ENCODE data around the gene RAD50.
A peak's percentile ranks its signal among the peaks of the same experiment; 100 is the strongest.

RAD50 gene

DNA sequence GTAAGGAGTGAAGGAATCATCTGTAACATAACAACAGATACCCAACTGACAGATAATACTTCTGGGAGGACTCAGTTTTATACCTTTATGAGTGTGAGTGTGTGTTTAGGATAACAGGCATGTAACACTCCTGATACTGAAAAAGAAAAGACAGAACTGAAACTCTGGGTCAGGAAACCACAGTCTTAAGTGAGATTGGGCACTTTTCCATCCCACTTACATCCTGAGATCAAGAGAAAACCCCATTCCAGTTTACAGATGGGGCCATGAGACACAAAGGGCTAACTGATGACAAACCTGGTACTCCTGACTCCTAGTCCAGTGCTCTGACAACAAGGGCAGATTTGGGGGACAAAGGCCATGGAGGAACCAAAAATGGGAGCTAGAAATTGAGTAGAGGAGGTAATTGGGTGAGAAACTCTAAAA is 31.5 kb upstream of the RAD50 start:
- peaks cover 48% of the 10 kb centered on the region for H3K4me1 ChIP-seq (ENCODE audit: low read length)
- H3K36me3 ChIP-seq (replicated peaks; ENCODE audit: insufficient read depth, low read length), result no peaks in the 10 kb centered on the region
- no peaks in the 10 kb centered on the region for H3K9me2 ChIP-seq (replicated peaks; ENCODE audit: insufficient read depth, low read length)
- H3K4me2 ChIP-seq (ENCODE audit: low read depth, low read length), result peak overlapping the region; percentile 47; the same call in 1 of the 2 replicates
- no peak overlapping the region for H3K4me3 ChIP-seq (ENCODE audit: low read length)
- DNase-seq, result peak; percentile 90
- no peaks in the 10 kb centered on the region for H3K27me3 ChIP-seq (replicated peaks; ENCODE audit: insufficient read depth, low read length)
- H3K79me2 ChIP-seq (ENCODE audit: low read length), result no peaks in the 10 kb centered on the region
- no peak overlapping the region for H2AFZ ChIP-seq (ENCODE audit: low read length)
- no peaks in the 10 kb centered on the region for H3K9me3 ChIP-seq (replicated peaks; ENCODE audit: insufficient read depth, low read length)
- H3F3A ChIP-seq (ENCODE audit: insufficient read depth, low read length), result peaks cover 36% of the 10 kb centered on the region
- H3K9ac ChIP-seq (ENCODE audit: low read length), result no peak overlapping the region
- H3K27ac ChIP-seq (ENCODE audit: low read length), result peak overlapping the region; percentile 75; the same call in 1 of the 2 replicates
- H4K20me1 ChIP-seq (ENCODE audit: insufficient read depth, low read length), result no peaks in the 10 kb centered on the region
- TF ChIP-seq EZH2phosphoT487 (IDR thresholded peaks at IDR 0.05; ENCODE audit: low read length) (no peak), EZH2 (optimal IDR thresholded peaks at IDR 0.05; ENCODE audit: low read depth, low read length) (no peak), CTCF (IDR thresholded peaks at IDR 0.05; ENCODE audit: low read length) (no peak)

GRCh38 chr5:132526290-132526973 is 30.3 kb upstream of the RAD50 start:
- H3K9me2 ChIP-seq (replicated peaks; ENCODE audit: insufficient read depth, low read length), result no peaks in the 10 kb centered on the region
- H3K4me3 ChIP-seq (ENCODE audit: low read length), result no peak overlapping the region
- no peaks in the 10 kb centered on the region for H3K27me3 ChIP-seq (replicated peaks; ENCODE audit: insufficient read depth, low read length)
- H3K9me3 ChIP-seq (replicated peaks; ENCODE audit: insufficient read depth, low read length), result no peaks in the 10 kb centered on the region
- H4K20me1 ChIP-seq (ENCODE audit: insufficient read depth, low read length), result no peaks in the 10 kb centered on the region
- TF ChIP-seq EZH2phosphoT487 (IDR thresholded peaks at IDR 0.05; ENCODE audit: low read length) (no peak), CTCF (IDR thresholded peaks at IDR 0.05; ENCODE audit: low read length) (peak; percentile 86)
- H3K4me2 ChIP-seq (ENCODE audit: low read depth, low read length), result peak overlapping the region; percentile 62; the same call in 1 of the 2 replicates
- peak overlapping the region; percentile 61 for H2AFZ ChIP-seq (ENCODE audit: low read length)
- no peaks in the 10 kb centered on the region for H3K79me2 ChIP-seq (ENCODE audit: low read length)
- peaks cover 29% of the 10 kb centered on the region for H3F3A ChIP-seq (ENCODE audit: insufficient read depth, low read length)
- peaks cover 43% of the 10 kb centered on the region for H3K4me1 ChIP-seq (ENCODE audit: low read length)
- peak; percentile 70 for DNase-seq
- no peak overlapping the region for H3K9ac ChIP-seq (ENCODE audit: low read length)
- no peaks in the 10 kb centered on the region for H3K36me3 ChIP-seq (replicated peaks; ENCODE audit: insufficient read depth, low read length)
- peak overlapping the region; percentile 75; the same call in 1 of the 2 replicates for H3K27ac ChIP-seq (ENCODE audit: low read length)

DNA sequence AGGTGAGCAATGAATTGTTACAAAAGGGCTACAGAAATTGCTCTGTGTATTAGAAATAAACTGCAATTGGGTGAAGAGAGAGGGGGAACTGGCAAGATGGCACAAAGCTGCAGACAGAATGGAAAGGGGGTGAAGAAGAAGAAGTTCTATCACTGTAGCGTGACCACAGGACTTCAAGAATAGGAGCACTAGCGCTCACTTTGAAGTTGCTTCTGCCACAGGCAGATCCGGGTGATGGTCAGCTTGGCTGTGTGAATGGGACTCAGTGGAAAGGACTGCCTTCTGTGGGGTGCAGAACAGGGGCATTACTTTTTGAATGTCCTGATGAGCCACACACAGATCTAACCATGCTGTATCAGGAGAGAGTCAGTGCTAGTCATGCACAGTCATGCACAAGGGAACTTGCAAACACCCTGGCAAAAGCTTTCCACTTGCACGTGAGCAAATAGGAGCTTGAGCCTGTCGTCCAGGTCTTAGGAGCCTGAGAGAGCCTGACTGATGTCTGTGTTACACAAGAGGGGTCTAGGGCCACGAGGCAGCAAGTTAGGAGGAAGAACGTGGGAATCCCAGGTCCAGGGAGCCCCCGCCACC is 29.7 kb upstream of the RAD50 start:
- no peak for DNase-seq
- Histone ChIP-seq H3K79me2 (ENCODE audit: low read length) (no peaks in the 10 kb centered on the region), H2AFZ (ENCODE audit: low read length) (peak overlapping the region; percentile 61), H3K27me3 (replicated peaks; ENCODE audit: insufficient read depth, low read length) (no peaks in the 10 kb centered on the region), H4K20me1 (ENCODE audit: insufficient read depth, low read length) (no peaks in the 10 kb centered on the region), H3K4me1 (ENCODE audit: low read length) (peaks cover 38% of the 10 kb centered on the region), H3K27ac (ENCODE audit: low read length) (no peak overlapping the region), H3K4me2 (ENCODE audit: low read depth, low read length) (peak overlapping the region; percentile 62; the same call in 1 of the 2 replicates), H3K9me2 (replicated peaks; ENCODE audit: insufficient read depth, low read length) (no peaks in the 10 kb centered on the region), H3K9ac (ENCODE audit: low read length) (no peak overlapping the region), H3K9me3 (replicated peaks; ENCODE audit: insufficient read depth, low read length) (no peaks in the 10 kb centered on the region), H3K4me3 (ENCODE audit: low read length) (no peak overlapping the region), H3K36me3 (replicated peaks; ENCODE audit: insufficient read depth, low read length) (no peaks in the 10 kb centered on the region), H3F3A (ENCODE audit: insufficient read depth, low read length) (peaks cover 28% of the 10 kb centered on the region)
- TF ChIP-seq EZH2phosphoT487 (IDR thresholded peaks at IDR 0.05; ENCODE audit: low read length) (no peak), EZH2 (optimal IDR thresholded peaks at IDR 0.05; ENCODE audit: low read depth, low read length) (no peak), CTCF (IDR thresholded peaks at IDR 0.05; ENCODE audit: low read length) (no peak)
